Tibial nerve (tissue), 4 donors: ENCODE measurements around the gene SMAD3. TPM values are rescaled to one million over a fixed set of nuclear protein-coding genes. Genes with fewer than 3 reads are reported as not detected.

ENCODE experiments used
- DNase-seq, 2 donors: peaks; one replicate each; pipeline ENCODE4 v3.0.0-alpha.2; 2019; ENCODE audit warnings: low spot score in 2 of 2
- H3K27ac ChIP-seq, 4 donors: fragments of 200-600 bp; sonication (generic) in 3 of 4; one replicate each; pipeline ENCODE4 v1.5.1; 2017 to 2019; ENCODE audit warnings: mild to moderate bottlenecking in 1 of 4
- H3K27me3 ChIP-seq, 2 donors: fragments of 200-600 bp; sonication (generic) in 1 of 2; one replicate each; pipeline versions ENCODE4 v1.5.1 to v1.6.0; 2017 to 2019
- H3K36me3 ChIP-seq, 3 donors: fragments of 200-600 bp; sonication (generic); one replicate each; pipeline ENCODE4 v1.5.1; 2018 to 2019
- H3K4me1 ChIP-seq, 4 donors: fragments of 200-600 bp; sonication (generic) in 3 of 4; one replicate each; pipeline ENCODE4 v1.5.1; 2017 to 2019
- H3K4me3 ChIP-seq, 4 donors: fragments of 200-600 bp; sonication (generic) in 3 of 4; one replicate each; pipeline ENCODE4 v1.5.1; 2017 to 2019; ENCODE audit warnings: mild to moderate bottlenecking in 1 of 4, moderate library complexity in 1 of 4
- H3K9me3 ChIP-seq, 4 donors: fragments of 200-600 bp; sonication (generic) in 3 of 4; one replicate each; pipeline ENCODE4 v1.5.1; 2017 to 2019
- EP300 ChIP-seq, 2 donors: sonication (generic); formaldehyde crosslinking; IDR thresholded peaks; one replicate each; pipeline ENCODE4 v1.6.1; 2017; ENCODE audit warnings: antibody characterized with exemption in 2 of 2, mild to moderate bottlenecking in 1 of 2
- POLR2A ChIP-seq, 2 donors: fragments of 450-650 bp; IDR thresholded peaks; one replicate each; pipeline ENCODE4 v1.6.1; 2017; ENCODE audit warnings: antibody characterized with exemption in 2 of 2, mild to moderate bottlenecking in 2 of 2, moderate library complexity in 2 of 2
- WGBS, 2 donors: methylation state at CpG; one replicate each; pipeline ENCODE4 v1.1.5; 2018; 5-methylcytosine and 5-hydroxymethylcytosine counted together
- total RNA-seq, 4 donors: library from RNA; depleted of rRNA; stranded (reverse); fragments of >200 nt; gene quantifications; one replicate each; pipeline ENCODE4 v1.1.0, GENCODE V29; 2016
- TF ChIP-seq, protein P1 (sequence below), 5 experiments: fragments of 200-600 bp in 3 of 5; fragments of 450-650 bp in 2 of 5; sonication (generic) in 3 of 5; IDR thresholded peaks; one replicate each; pipeline ENCODE4 v1.5.1; 2016 to 2019; ENCODE audit warnings: antibody characterized with exemption in 5 of 5, mild to moderate bottlenecking in 3 of 5, moderate library complexity in 2 of 5

Gene SMAD3
- total RNA-seq, 4 donors from 2014 or later, result 36.3 to 68.6 (median 44.1) TPM

GRCh38 chr15:67048281-67049279, 16.8 kb upstream of the SMAD3 start:
- no peaks in the 10 kb centered on the region for H3K9me3 ChIP-seq
- peaks cover 0 to 49% (median 27%) of the 10 kb centered on the region in 4 donors for H3K4me1 ChIP-seq
- 61 to 66% methylated on average over 9 of the region's 9 CpGs for WGBS, 2 donors

DNA sequence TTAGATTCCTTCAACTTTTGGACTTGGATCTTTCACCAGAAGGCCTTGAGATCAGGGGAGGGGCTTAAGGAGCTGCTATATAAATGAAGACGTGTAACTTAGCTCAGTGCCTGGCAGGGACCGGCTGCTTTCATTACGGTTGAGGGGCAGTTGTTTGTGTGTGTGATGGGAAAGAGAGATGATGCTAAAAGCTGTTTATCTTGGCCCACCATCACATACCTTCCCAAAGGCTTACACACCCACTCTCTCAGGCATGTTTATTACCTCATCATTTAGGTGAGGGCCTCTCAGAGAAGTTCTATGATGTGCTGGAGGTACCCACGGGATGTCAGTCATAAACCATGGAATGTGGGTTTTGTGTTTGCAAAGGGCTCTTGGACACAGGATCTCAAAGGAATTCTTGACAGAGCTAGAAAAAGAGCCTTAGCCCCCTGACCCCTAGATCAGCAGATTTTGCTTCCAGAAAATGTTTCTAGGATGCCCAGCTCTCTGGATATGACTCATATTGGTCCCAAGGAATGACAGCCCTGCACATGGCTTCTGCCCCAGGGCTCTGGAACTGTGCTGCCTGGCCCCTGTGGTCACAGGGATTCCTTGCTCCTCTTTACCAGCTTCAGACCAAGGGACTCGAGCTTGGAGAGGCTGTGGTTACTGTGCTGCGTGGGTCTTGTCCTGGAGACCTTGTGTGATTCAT, 15.9 kb upstream of the SMAD3 start:
- no peaks in the 10 kb centered on the region for H3K36me3 ChIP-seq
- H3K4me3 ChIP-seq, result no peak overlapping the region
- no peak for DNase-seq
- peaks cover 0 to 43% (median 26%) of the 10 kb centered on the region in 4 donors for H3K4me1 ChIP-seq
- H3K27ac ChIP-seq, result peak overlapping the region; percentile 54 to 73 (median 71)
- WGBS, 2 donors, result 50 to 67% methylated on average over 6 of the region's 6 CpGs
- TF ChIP-seq POLR2A (IDR thresholded peaks at IDR 0.05), result no peak
- TF ChIP-seq, protein P1, sequence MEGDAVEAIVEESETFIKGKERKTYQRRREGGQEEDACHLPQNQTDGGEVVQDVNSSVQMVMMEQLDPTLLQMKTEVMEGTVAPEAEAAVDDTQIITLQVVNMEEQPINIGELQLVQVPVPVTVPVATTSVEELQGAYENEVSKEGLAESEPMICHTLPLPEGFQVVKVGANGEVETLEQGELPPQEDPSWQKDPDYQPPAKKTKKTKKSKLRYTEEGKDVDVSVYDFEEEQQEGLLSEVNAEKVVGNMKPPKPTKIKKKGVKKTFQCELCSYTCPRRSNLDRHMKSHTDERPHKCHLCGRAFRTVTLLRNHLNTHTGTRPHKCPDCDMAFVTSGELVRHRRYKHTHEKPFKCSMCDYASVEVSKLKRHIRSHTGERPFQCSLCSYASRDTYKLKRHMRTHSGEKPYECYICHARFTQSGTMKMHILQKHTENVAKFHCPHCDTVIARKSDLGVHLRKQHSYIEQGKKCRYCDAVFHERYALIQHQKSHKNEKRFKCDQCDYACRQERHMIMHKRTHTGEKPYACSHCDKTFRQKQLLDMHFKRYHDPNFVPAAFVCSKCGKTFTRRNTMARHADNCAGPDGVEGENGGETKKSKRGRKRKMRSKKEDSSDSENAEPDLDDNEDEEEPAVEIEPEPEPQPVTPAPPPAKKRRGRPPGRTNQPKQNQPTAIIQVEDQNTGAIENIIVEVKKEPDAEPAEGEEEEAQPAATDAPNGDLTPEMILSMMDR (IDR thresholded peaks at IDR 0.05), result no peak
- TF ChIP-seq EP300 (IDR thresholded peaks at IDR 0.05), result no peak
- no peaks in the 10 kb centered on the region for H3K9me3 ChIP-seq
- no peaks in the 10 kb centered on the region for H3K27me3 ChIP-seq

More at GRCh38 chr15:67048281-67049279, 16.8 kb upstream of the SMAD3 start:
- no peak for DNase-seq
- no peaks in the 10 kb centered on the region for H3K36me3 ChIP-seq
- peak overlapping the region in 3 of 4 donors; percentile 71 to 73 (median 71) for H3K27ac ChIP-seq
- TF ChIP-seq, protein P1 (IDR thresholded peaks at IDR 0.05), result no peak
- peak in 1 of 2 donors; percentile 51 for TF ChIP-seq EP300 (IDR thresholded peaks at IDR 0.05)
- H3K4me3 ChIP-seq, result no peak overlapping the region
- H3K27me3 ChIP-seq, result no peaks in the 10 kb centered on the region

DNA sequence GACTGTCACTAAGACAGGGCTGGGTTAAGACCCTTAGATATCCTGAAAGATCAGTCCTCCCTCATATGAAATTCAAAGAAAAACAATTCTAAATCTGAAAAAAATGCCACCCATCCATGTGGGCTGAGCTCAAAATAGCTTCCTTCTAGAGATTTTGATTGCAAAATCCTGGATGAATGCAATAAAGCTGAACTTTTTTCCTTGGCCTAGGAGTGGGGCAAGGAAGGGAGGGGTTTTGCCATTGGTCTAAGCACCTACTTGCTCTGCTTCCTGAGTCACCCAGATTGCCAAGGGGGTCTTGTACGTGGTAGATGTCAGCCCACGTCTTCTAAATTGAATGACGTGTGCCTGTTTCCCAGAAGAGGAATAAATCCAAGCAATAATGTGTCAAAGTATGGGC, 15.3 kb upstream of the SMAD3 start:
- Histone ChIP-seq H3K4me1 (peaks cover 0 to 40% (median 26%) of the 10 kb centered on the region in 4 donors), H3K36me3 (no peaks in the 10 kb centered on the region), H3K9me3 (no peaks in the 10 kb centered on the region), H3K27ac (peak overlapping the region; percentile 6 to 71 (median 62)), H3K4me3 (no peak overlapping the region), H3K27me3 (no peaks in the 10 kb centered on the region)
- no peak for DNase-seq
- WGBS, 2 donors, result 40 to 45% methylated on average over 3 of the region's 3 CpGs
- TF ChIP-seq, protein P1 (IDR thresholded peaks at IDR 0.05), result no peak
- TF ChIP-seq EP300 (IDR thresholded peaks at IDR 0.05), result peak in 1 of 2 donors; percentile 52

DNA sequence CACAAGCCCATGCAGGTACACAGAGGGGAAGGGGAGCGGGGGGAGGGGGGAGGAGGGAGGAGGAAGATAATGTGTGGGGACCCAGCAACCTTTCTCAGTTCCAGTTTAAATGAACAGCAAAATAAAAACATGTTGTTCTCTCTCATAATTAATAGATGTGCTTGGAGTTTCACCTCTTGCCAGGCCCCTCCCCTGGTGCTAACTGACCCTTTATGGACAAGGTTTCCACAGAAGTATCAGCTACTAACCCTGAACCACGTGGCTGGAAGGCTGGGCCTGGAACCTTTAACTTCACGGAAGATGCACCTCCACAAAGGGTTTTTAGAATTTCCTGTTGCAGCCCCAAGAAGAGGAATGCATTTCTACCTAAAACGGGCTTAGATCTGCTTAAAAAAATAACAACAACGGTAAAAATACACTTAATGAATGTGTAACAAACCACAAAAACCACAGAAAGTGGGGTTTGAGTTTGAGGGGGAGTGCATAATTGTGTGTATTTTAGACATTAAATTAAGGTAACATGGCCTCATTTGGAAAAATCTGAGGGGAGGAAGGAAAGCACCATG, 14.8 kb upstream of the SMAD3 start:
- no peak for DNase-seq
- WGBS, 2 donors, result 30 to 38% methylated on average over 4 to 5 of the region's 5 CpGs
- H3K27ac ChIP-seq, result peak overlapping the region in 2 of 4 donors; percentile 6 to 71
- no peaks in the 10 kb centered on the region for H3K36me3 ChIP-seq
- no peak overlapping the region for H3K4me3 ChIP-seq
- peaks cover 0 to 40% (median 26%) of the 10 kb centered on the region in 4 donors for H3K4me1 ChIP-seq
- H3K9me3 ChIP-seq, result no peaks in the 10 kb centered on the region
- TF ChIP-seq EP300 (IDR thresholded peaks at IDR 0.05) (no peak), POLR2A (IDR thresholded peaks at IDR 0.05) (no peak)
- TF ChIP-seq, protein P1 (IDR thresholded peaks at IDR 0.05), result no peak
- H3K27me3 ChIP-seq, result no peaks in the 10 kb centered on the region
